Tibial nerve (tissue), 3 donors: Measurements from ENCODE around the gene ADAMTS17.

Experiments
- POLR2A ChIP-seq, 2 donors: fragments of 450-650 bp; IDR thresholded peaks; one replicate each; pipeline ENCODE4 v1.6.1; 2017; ENCODE audit warnings: antibody characterized with exemption in 2 of 2, mild to moderate bottlenecking in 2 of 2, moderate library complexity in 2 of 2
- TF ChIP-seq, protein P1 (sequence below), 5 experiments: fragments of 200-600 bp in 3 of 5; fragments of 450-650 bp in 2 of 5; sonication (generic) in 3 of 5; IDR thresholded peaks; one replicate each; pipeline ENCODE4 v1.5.1; 2016 to 2019; ENCODE audit warnings: antibody characterized with exemption in 5 of 5, mild to moderate bottlenecking in 3 of 5, moderate library complexity in 2 of 5

DNA sequence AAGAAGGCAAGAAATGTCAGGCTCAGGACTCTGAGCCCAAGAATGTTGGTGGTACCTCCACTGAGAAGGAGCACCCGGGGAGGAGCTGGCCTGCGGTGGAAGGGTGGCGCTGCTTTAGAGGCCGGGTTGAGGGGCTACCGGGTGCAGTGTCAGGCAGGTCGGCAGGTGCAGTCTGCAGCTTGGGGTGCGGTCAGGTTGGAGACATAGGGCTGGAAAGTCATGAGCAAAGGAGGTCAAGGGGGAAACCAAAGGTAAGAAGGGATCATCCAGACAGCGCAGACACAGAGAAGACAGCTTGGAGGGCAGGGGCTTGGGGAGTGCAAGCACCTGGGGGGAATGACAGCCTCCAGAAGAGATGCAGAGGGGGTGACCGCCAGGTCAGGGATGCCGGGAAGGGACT, 334.2 kb downstream of the ADAMTS17 start:
- TF ChIP-seq, protein P1, sequence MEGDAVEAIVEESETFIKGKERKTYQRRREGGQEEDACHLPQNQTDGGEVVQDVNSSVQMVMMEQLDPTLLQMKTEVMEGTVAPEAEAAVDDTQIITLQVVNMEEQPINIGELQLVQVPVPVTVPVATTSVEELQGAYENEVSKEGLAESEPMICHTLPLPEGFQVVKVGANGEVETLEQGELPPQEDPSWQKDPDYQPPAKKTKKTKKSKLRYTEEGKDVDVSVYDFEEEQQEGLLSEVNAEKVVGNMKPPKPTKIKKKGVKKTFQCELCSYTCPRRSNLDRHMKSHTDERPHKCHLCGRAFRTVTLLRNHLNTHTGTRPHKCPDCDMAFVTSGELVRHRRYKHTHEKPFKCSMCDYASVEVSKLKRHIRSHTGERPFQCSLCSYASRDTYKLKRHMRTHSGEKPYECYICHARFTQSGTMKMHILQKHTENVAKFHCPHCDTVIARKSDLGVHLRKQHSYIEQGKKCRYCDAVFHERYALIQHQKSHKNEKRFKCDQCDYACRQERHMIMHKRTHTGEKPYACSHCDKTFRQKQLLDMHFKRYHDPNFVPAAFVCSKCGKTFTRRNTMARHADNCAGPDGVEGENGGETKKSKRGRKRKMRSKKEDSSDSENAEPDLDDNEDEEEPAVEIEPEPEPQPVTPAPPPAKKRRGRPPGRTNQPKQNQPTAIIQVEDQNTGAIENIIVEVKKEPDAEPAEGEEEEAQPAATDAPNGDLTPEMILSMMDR (IDR thresholded peaks at IDR 0.05), result no peak
- no peak for TF ChIP-seq POLR2A (IDR thresholded peaks at IDR 0.05)
